ENCODE data around the gene CPLANE1.

Gene CPLANE1

GRCh38 chr5:37063739-37064138 is 185.4 kb downstream of the CPLANE1 start:
- DNase-seq, result no peak

GRCh38 chr5:37060030-37060429 is 189.1 kb downstream of the CPLANE1 start:
- DNase-seq, result no peak

- no peak for DNase-seq
These were observed 192.4 kb downstream of the CPLANE1 start for GRCh38 chr5:37056762-37057161.
